Hepatocyte (in vitro differentiated cells): Measurements from ENCODE around the gene MUC2. TPM values are rescaled to one million over a fixed set of nuclear protein-coding genes. Genes with fewer than 3 reads are reported as not detected.

Source experiments
- DNase-seq: peaks from one replicate; pipeline ENCODE4 v3.0.0-alpha.2; 2016; ENCODE audit warnings: low spot score
- H2AFZ ChIP-seq: fragments of 200-600 bp; sonication (generic); 2 replicates; pipeline ENCODE4 v1.6.0; 2016; ENCODE audit warnings: antibody characterized with exemption, mild to moderate bottlenecking
- H3K27ac ChIP-seq: fragments of 200-600 bp; sonication (generic); 2 replicates; pipeline ENCODE4 v1.5.1; 2016; ENCODE audit warnings: mild to moderate bottlenecking
- H3K27me3 ChIP-seq: fragments of 200-600 bp; sonication (generic); 2 replicates; pipeline ENCODE4 v1.6.1; 2016
- H3K36me3 ChIP-seq: fragments of 200-600 bp; sonication (generic); replicated peaks from 2 replicates; pipeline ENCODE4 v1.5.1; 2016; ENCODE audit warnings: low read depth; ENCODE audit not compliant: insufficient read depth
- H3K4me1 ChIP-seq: fragments of 200-600 bp; sonication (generic); 2 replicates; pipeline ENCODE4 v1.5.1; 2016; ENCODE audit warnings: mild to moderate bottlenecking, moderate library complexity; ENCODE audit not compliant: insufficient read depth
- H3K4me2 ChIP-seq: fragments of 200-600 bp; sonication (generic); 2 replicates; pipeline ENCODE4 v1.6.0; 2016
- H3K4me3 ChIP-seq: fragments of 200-600 bp; sonication (generic); 2 replicates; pipeline ENCODE4 v1.5.1; 2016; ENCODE audit warnings: mild to moderate bottlenecking
- H3K79me2 ChIP-seq: fragments of 200-600 bp; sonication (generic); 2 replicates; pipeline ENCODE4 v1.6.0; 2017; ENCODE audit warnings: mild to moderate bottlenecking
- H3K9me2 ChIP-seq: fragments of 200-600 bp; sonication (generic); replicated peaks from 2 replicates; pipeline ENCODE4 v1.6.0; 2017; ENCODE audit warnings: mild to moderate bottlenecking; ENCODE audit not compliant: insufficient read depth
- H3K9me3 ChIP-seq: fragments of 200-600 bp; sonication (generic); 2 replicates; pipeline ENCODE4 v1.5.1; 2016; ENCODE audit warnings: low read depth, mild to moderate bottlenecking
- H4K20me1 ChIP-seq: fragments of 200-600 bp; sonication (generic); 2 replicates; pipeline ENCODE4 v1.6.0; 2016; ENCODE audit warnings: mild to moderate bottlenecking; ENCODE audit not compliant: insufficient read depth, poor library complexity, severe bottlenecking
- CTCF ChIP-seq: fragments of 200-600 bp; sonication (generic); IDR thresholded peaks from 2 replicates; pipeline ENCODE4 v1.5.1; 2016; ENCODE audit warnings: antibody characterized with exemption, mild to moderate bottlenecking; ENCODE audit not compliant: poor library complexity
- EZH2 ChIP-seq: fragments of 200-600 bp; sonication (generic); IDR thresholded peaks from 2 replicates; pipeline ENCODE4 v1.6.1; 2016; ENCODE audit warnings: antibody characterized with exemption, mild to moderate bottlenecking, borderline replicate concordance
- EZH2phosphoT487 ChIP-seq: fragments of 200-600 bp; sonication (generic); IDR thresholded peaks from one replicate; pipeline ENCODE4 v1.6.1; 2018; ENCODE audit warnings: antibody characterized with exemption, mild to moderate bottlenecking, low read depth, moderate library complexity; ENCODE audit not compliant: unreplicated experiment, severe bottlenecking
- WGBS: methylation state at CpG from one replicate; pipeline ENCODE4 v1.1.6; 2016; ENCODE audit warnings: low lambda C conversion rate; ENCODE audit errors: missing lambda C conversion rate; 5-methylcytosine and 5-hydroxymethylcytosine counted together
- polyA plus RNA-seq: library from polyadenylated mRNA; unstranded; fragments of >200 nt; fragmentation: Nextera tagmentation; extraction: Ambion mirVana; gene quantifications from 2 replicates; pipeline ENCODE4 v1.2.1, GENCODE V29; 2016
- total RNA-seq: library from RNA; depleted of rRNA; stranded (reverse); fragments of >200 nt; gene quantifications from 2 replicates; pipeline ENCODE4 v1.2.3, GENCODE V29; 2014

MUC2 gene
- total and polyA plus RNA-seq, 2 experiments from 2014 or later, result 0.77 to 6.7 TPM

GRCh38 chr11:1092145-1092670 lies 17.5 kb downstream of the MUC2 start:
- no peak overlapping the region for H3K4me3 ChIP-seq
- WGBS, result 80% methylated on average over 17 of the region's 17 CpGs

GRCh38 chr11:1092919-1093318 lies 18.2 kb downstream of the MUC2 start:
- 75% methylated on average over 3 of the region's 7 CpGs for WGBS
- H3K4me1 ChIP-seq, result no peaks in the 10 kb centered on the region

More at GRCh38 chr11:1092145-1092670, 17.5 kb downstream of the MUC2 start:
- H4K20me1 ChIP-seq, result no peaks in the 10 kb centered on the region
- H3K27me3 ChIP-seq, result no peaks in the 10 kb centered on the region
- H3K4me2 ChIP-seq, result no peak overlapping the region
- no peaks in the 10 kb centered on the region for H3K9me3 ChIP-seq
- no peak overlapping the region for H3K27ac ChIP-seq
- no peak for TF ChIP-seq EZH2
- DNase-seq, result no peak
- no peaks in the 10 kb centered on the region for H3K4me1 ChIP-seq
- H3K9me2 ChIP-seq, result no peaks in the 10 kb centered on the region
- H2AFZ ChIP-seq, result no peak overlapping the region
- H3K36me3 ChIP-seq, result no peaks in the 10 kb centered on the region
- no peaks in the 10 kb centered on the region for H3K79me2 ChIP-seq

GRCh38 chr11:1099519-1100355 lies 25.1 kb downstream of the MUC2 start:
- no peaks in the 10 kb centered on the region for H3K27me3 ChIP-seq
- DNase-seq, result no peak
- H2AFZ ChIP-seq, result no peak overlapping the region
- H4K20me1 ChIP-seq, result no peaks in the 10 kb centered on the region
- no peak overlapping the region for H3K27ac ChIP-seq
- H3K9me3 ChIP-seq, result no peaks in the 10 kb centered on the region
- no peaks in the 10 kb centered on the region for H3K79me2 ChIP-seq
- no peak for TF ChIP-seq EZH2phosphoT487
- TF ChIP-seq EZH2, result no peak
- no peak overlapping the region for H3K4me3 ChIP-seq
- no peaks in the 10 kb centered on the region for H3K4me1 ChIP-seq
- WGBS, result 91% methylated on average over 20 of the region's 32 CpGs
- H3K9me2 ChIP-seq, result no peaks in the 10 kb centered on the region
- H3K4me2 ChIP-seq, result no peak overlapping the region
- no peaks in the 10 kb centered on the region for H3K36me3 ChIP-seq

More at GRCh38 chr11:1092919-1093318, 18.2 kb downstream of the MUC2 start:
- Histone ChIP-seq H3K27me3 (no peaks in the 10 kb centered on the region), H3K9me3 (no peaks in the 10 kb centered on the region), H2AFZ (no peak overlapping the region), H3K79me2 (no peaks in the 10 kb centered on the region), H3K9me2 (no peaks in the 10 kb centered on the region), H3K36me3 (no peaks in the 10 kb centered on the region), H4K20me1 (no peaks in the 10 kb centered on the region), H3K27ac (no peak overlapping the region), H3K4me3 (no peak overlapping the region), H3K4me2 (no peak overlapping the region)
- no peak for TF ChIP-seq EZH2
- TF ChIP-seq EZH2phosphoT487, result no peak
- no peak for TF ChIP-seq CTCF
- no peak for DNase-seq

- Histone ChIP-seq H3K4me1 (no peaks in the 10 kb centered on the region), H3K36me3 (no peaks in the 10 kb centered on the region), H3K79me2 (no peaks in the 10 kb centered on the region), H3K27me3 (no peaks in the 10 kb centered on the region), H4K20me1 (no peaks in the 10 kb centered on the region), H3K9me3 (no peaks in the 10 kb centered on the region), H3K27ac (no peak overlapping the region), H2AFZ (no peak overlapping the region), H3K4me2 (no peak overlapping the region), H3K4me3 (no peak overlapping the region), H3K9me2 (no peaks in the 10 kb centered on the region)
- WGBS, result 94% methylated on average over 31 of the region's 33 CpGs
- no peak for DNase-seq
- no peak for TF ChIP-seq CTCF
- TF ChIP-seq EZH2, result no peak
- no peak for TF ChIP-seq EZH2phosphoT487
Observed at GRCh38 chr11:1100417-1101245, 26.0 kb downstream of the MUC2 start.
